Liver (tissue), 9 donors: ENCODE measurements around the gene RASSF7. TPM values are rescaled to one million over a fixed set of nuclear protein-coding genes. Genes with fewer than 3 reads are reported as not detected.

Experiments
- DNase-seq: peaks from one replicate; pipeline ENCODE4 v3.0.0-alpha.2; 2017; ENCODE audit warnings: low spot score
- H3K27ac ChIP-seq, 2 donors: one replicate each; pipeline ENCODE4 v1.7.0; 2013; ENCODE audit warnings: inconsistent platforms in 2 of 2, low read length in 2 of 2, control low read depth in 1 of 2, low read depth in 1 of 2, mild to moderate bottlenecking in 1 of 2
- H3K27me3 ChIP-seq, 4 donors: one replicate each; pipeline versions ENCODE4 v1.6.1 to v1.7.0; 2013; ENCODE audit warnings: low read length in 3 of 4, inconsistent platforms in 1 of 4, mild to moderate bottlenecking in 1 of 4, moderate library complexity in 1 of 4; ENCODE audit not compliant: control insufficient read depth in 4 of 4, insufficient read depth in 4 of 4
- H3K36me3 ChIP-seq, 4 donors: one replicate each; pipeline versions ENCODE4 v1.6.1 to v1.7.0; 2013; ENCODE audit warnings: low read length in 3 of 4, mild to moderate bottlenecking in 3 of 4, low read depth in 1 of 4, moderate library complexity in 1 of 4; ENCODE audit not compliant: control insufficient read depth in 4 of 4, insufficient read depth in 3 of 4
- H3K4me1 ChIP-seq, 4 donors: one replicate each; pipeline versions ENCODE4 v1.6.1 to v1.7.0; 2013; ENCODE audit warnings: low read length in 3 of 4, mild to moderate bottlenecking in 3 of 4, moderate library complexity in 1 of 4; ENCODE audit not compliant: control insufficient read depth in 4 of 4, insufficient read depth in 4 of 4
- H3K4me3 ChIP-seq, 3 donors: one replicate each; pipeline versions ENCODE4 v1.6.1 to v1.7.0; 2013; ENCODE audit warnings: low read length in 3 of 3, control low read depth in 1 of 3, low read depth in 1 of 3, mild to moderate bottlenecking in 1 of 3
- H3K9ac ChIP-seq, 2 donors: one replicate each; pipeline ENCODE4 v1.7.0; 2013; ENCODE audit warnings: low read length in 2 of 2, mild to moderate bottlenecking in 2 of 2, moderate library complexity in 2 of 2, control low read depth in 1 of 2, low read depth in 1 of 2
- H3K9me3 ChIP-seq, 4 donors: one replicate each; pipeline versions ENCODE4 v1.6.1 to v1.7.0; 2013; ENCODE audit warnings: low read length in 3 of 4; ENCODE audit not compliant: control insufficient read depth in 4 of 4
- ATF3 ChIP-seq: IDR thresholded peaks from 2 replicates; pipeline ENCODE4 v1.6.1; 2016; ENCODE audit warnings: antibody characterized with exemption
- CTCF ChIP-seq: fragments of 150-350 bp; IDR thresholded peaks from 2 replicates; pipeline ENCODE4 v1.5.1; 2017; ENCODE audit warnings: improper control_type of control experiment, low read depth, low read length; ENCODE audit not compliant: missing input control
- EGR1 ChIP-seq, 2 donors: IDR thresholded peaks; 2 replicates each; pipeline ENCODE4 v1.6.1; 2016 to 2018; ENCODE audit warnings: antibody characterized with exemption in 2 of 2, low read depth in 2 of 2
- FOXA1 ChIP-seq: IDR thresholded peaks from 2 replicates; pipeline ENCODE4 v1.6.1; 2016; ENCODE audit warnings: antibody characterized with exemption
- FOXA2 ChIP-seq: IDR thresholded peaks from 2 replicates; pipeline ENCODE4 v1.6.1; 2016; ENCODE audit warnings: antibody characterized with exemption
- GABPA ChIP-seq, 2 donors: IDR thresholded peaks in 1 of 2; conservative IDR thresholded peaks in 1 of 2; 2 replicates each; pipeline ENCODE4 v1.6.1; 2016; ENCODE audit warnings: antibody characterized with exemption in 2 of 2, mild to moderate bottlenecking in 1 of 2, moderate library complexity in 1 of 2
- HNF4A ChIP-seq, 2 donors: conservative IDR thresholded peaks; 2 replicates each; pipeline ENCODE4 v1.6.1; 2016; ENCODE audit warnings: antibody characterized with exemption in 2 of 2, mild to moderate bottlenecking in 2 of 2
- HNF4G ChIP-seq: IDR thresholded peaks from 2 replicates; pipeline ENCODE4 v1.6.1; 2016; ENCODE audit warnings: antibody characterized with exemption
- JUND ChIP-seq, 2 donors: IDR thresholded peaks; 2 replicates each; pipeline ENCODE4 v1.6.1; 2016; ENCODE audit warnings: antibody characterized with exemption in 2 of 2
- MAX ChIP-seq: IDR thresholded peaks from 2 replicates; pipeline ENCODE4 v1.6.1; 2016; ENCODE audit warnings: antibody characterized with exemption
- NR2F2 ChIP-seq: IDR thresholded peaks from 2 replicates; pipeline ENCODE4 v1.6.1; 2016; ENCODE audit warnings: antibody characterized with exemption
- RAD21 ChIP-seq, 2 donors: IDR thresholded peaks; 2 replicates each; pipeline ENCODE4 v1.6.1; 2016; ENCODE audit warnings: antibody characterized with exemption in 2 of 2, mild to moderate bottlenecking in 2 of 2
- REST ChIP-seq: IDR thresholded peaks from 2 replicates; pipeline ENCODE4 v1.6.1; 2016; ENCODE audit warnings: antibody characterized with exemption, mild to moderate bottlenecking
- RXRA ChIP-seq, 2 donors: IDR thresholded peaks; 2 replicates each; pipeline ENCODE4 v1.6.1; 2017 to 2018; ENCODE audit warnings: antibody characterized with exemption in 2 of 2, mild to moderate bottlenecking in 1 of 2
- SP1 ChIP-seq: IDR thresholded peaks from 2 replicates; pipeline ENCODE4 v1.6.1; 2018; ENCODE audit warnings: antibody characterized with exemption, mild to moderate bottlenecking
- TAF1 ChIP-seq: conservative IDR thresholded peaks from 2 replicates; pipeline ENCODE4 v1.6.1; 2016; ENCODE audit warnings: antibody characterized with exemption, mild to moderate bottlenecking
- YY1 ChIP-seq: IDR thresholded peaks from 2 replicates; pipeline ENCODE4 v1.6.1; 2016; ENCODE audit warnings: antibody characterized with exemption, mild to moderate bottlenecking
- ZBTB33 ChIP-seq: IDR thresholded peaks from 2 replicates; pipeline ENCODE4 v1.6.1; 2016; ENCODE audit warnings: antibody characterized with exemption
- WGBS: extraction: QIAGEN DNeasy Blood & Tissue Kit; methylation state at CpG from one replicate; pipeline ENCODE4 v1.1.7; 2013; 5-methylcytosine and 5-hydroxymethylcytosine counted together
- polyA plus RNA-seq, 2 donors: library from polyadenylated mRNA; stranded (reverse) in 1 of 2; unstranded in 1 of 2; fragments of 200-250 nt in 1 of 2; fragments of >200 nt in 1 of 2; fragmentation: Nextera tagmentation in 1 of 2; extraction: Ambion mirVana in 1 of 2; gene quantifications; one replicate each; pipeline versions ENCODE4 v1.2.1 to v1.2.3, GENCODE V29; 2013 to 2015
- total RNA-seq, 2 donors: library from RNA; depleted of rRNA; stranded (reverse); fragments of >200 nt; gene quantifications; one replicate each; pipeline ENCODE4 v1.2.3, GENCODE V29; 2014
- donor health status: healthy.
- donor health status: healthy.
- donor health status: healthy.
- donor health status: healthy.
- donor health status: healthy.

Gene RASSF7
- total and polyA plus RNA-seq, 4 donors: 11.5 to 50.4 (median 36.9) TPM

GRCh38 chr11:528815-529727, 31.7 kb upstream of the RASSF7 start (continued):
- TF ChIP-seq MAX: no peak
- TF ChIP-seq HNF4A (conservative IDR thresholded peaks at IDR 0.05): no peak
- no peak for TF ChIP-seq ZBTB33
- TF ChIP-seq JUND (IDR thresholded peaks at IDR 0.05): no peak
- TF ChIP-seq ATF3: no peak
- TF ChIP-seq RAD21 (IDR thresholded peaks at IDR 0.05): no peak
- no peak for TF ChIP-seq NR2F2
- no peak for TF ChIP-seq HNF4G
- TF ChIP-seq FOXA1: no peak

GRCh38 chr11:529728-530411, 30.9 kb upstream of the RASSF7 start:
- 91% methylated on average over 18 of the region's 18 CpGs for WGBS
- H3K27me3 ChIP-seq: no peaks in the 10 kb centered on the region
- H3K27ac ChIP-seq: no peak overlapping the region
- no peaks in the 10 kb centered on the region for H3K9me3 ChIP-seq
- H3K36me3 ChIP-seq: peaks cover 0 to 11% (median 6%) of the 10 kb centered on the region in 4 donors
- TF ChIP-seq EGR1 (IDR thresholded peaks at IDR 0.05; ENCODE audit: low read depth in 2 of 2): no peak
- no peak for TF ChIP-seq YY1
- TF ChIP-seq HNF4A (conservative IDR thresholded peaks at IDR 0.05): no peak
- TF ChIP-seq NR2F2: no peak
- TF ChIP-seq SP1: no peak
- TF ChIP-seq ATF3: no peak
- no peak for TF ChIP-seq CTCF
- TF ChIP-seq RXRA (IDR thresholded peaks at IDR 0.05): no peak
- TF ChIP-seq GABPA (IDR thresholded peaks at IDR 0.05 in 1 of 2, conservative IDR thresholded peaks at IDR 0.05 in 1 of 2): no peak
- no peak for TF ChIP-seq TAF1
- no peak for TF ChIP-seq RAD21 (IDR thresholded peaks at IDR 0.05)
- no peak for TF ChIP-seq HNF4G
- TF ChIP-seq FOXA2: no peak
- no peak for TF ChIP-seq REST
- TF ChIP-seq FOXA1: no peak
- TF ChIP-seq MAX: no peak
- no peak for TF ChIP-seq ZBTB33
- TF ChIP-seq JUND (IDR thresholded peaks at IDR 0.05): no peak
- peaks cover 3 to 14% (median 9%) of the 10 kb centered on the region in 4 donors for H3K4me1 ChIP-seq
- peak; percentile 32 for DNase-seq
- H3K9ac ChIP-seq: no peak overlapping the region
- no peak overlapping the region for H3K4me3 ChIP-seq
